ENCODE data around the gene DEGS1.

- no peak for TF ChIP-seq POLR2A (IDR thresholded peaks at IDR 0.05)
- TF ChIP-seq CTCF (IDR thresholded peaks at IDR 0.05), result no peak
Observed at GRCh38 chr1:224185208-224185607, 2.2 kb downstream of the DEGS1 start.
